ENCODE measurements around the gene SUSD1.

DNA sequence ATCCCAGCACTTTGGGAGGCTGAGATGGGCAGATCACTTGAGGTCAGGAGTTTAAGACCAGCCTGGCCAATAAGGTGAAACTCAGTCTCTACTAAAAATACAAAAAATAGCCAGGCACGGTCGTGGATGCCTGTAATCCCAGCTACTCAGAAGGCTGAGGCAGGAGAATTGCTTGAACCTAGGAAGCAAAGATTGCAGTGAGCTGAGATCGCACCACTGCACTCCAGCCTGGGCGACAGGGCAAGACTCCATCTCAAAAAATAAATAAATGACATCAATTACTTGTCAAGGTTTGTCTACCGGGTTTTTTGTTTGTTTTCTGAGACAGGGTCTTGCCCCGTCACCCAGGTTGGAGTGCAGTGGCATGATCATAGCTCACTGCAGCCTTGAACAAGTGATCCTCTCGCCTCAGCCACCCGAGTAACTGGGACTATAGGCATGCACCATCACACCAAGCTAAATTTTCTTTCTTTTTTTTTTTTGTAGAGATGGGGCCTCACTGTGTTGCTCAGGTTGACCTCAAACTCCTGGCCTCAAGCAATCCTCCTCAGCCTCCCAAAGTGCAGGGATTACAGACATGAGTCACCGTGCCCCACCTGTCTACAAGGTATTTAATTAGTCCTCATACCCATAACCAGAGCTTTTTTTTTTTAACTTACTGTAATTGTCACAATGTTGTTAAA, 64.9 kb downstream of the SUSD1 start:
- TF ChIP-seq CTCF (IDR thresholded peaks at IDR 0.05) (no peak), POLR2A (IDR thresholded peaks at IDR 0.05) (no peak), EP300 (IDR thresholded peaks at IDR 0.05) (no peak)

Data from stomach (tissue), 4 donors.